GM23338 (cell line): ENCODE data around the gene CAMSAP3. TPM values are rescaled to one million over a fixed set of nuclear protein-coding genes. Genes with fewer than 3 reads are reported as not detected.

Source experiments
- ATAC-seq: fragments of 200-7000 bp; cut with Tn5 transposase; 3 replicates; pipeline ENCODE4 v1.9.1; 2020
- DNase-seq: peaks from one replicate; pipeline ENCODE4 v3.0.0-alpha.2; 2015; ENCODE audit warnings: low spot score
- H2AFZ ChIP-seq: fragments of 200-600 bp; sonication (generic); 2 replicates; pipeline ENCODE4 v1.8.0; 2016; ENCODE audit warnings: antibody characterized with exemption, mild to moderate bottlenecking, moderate library complexity
- H3F3A ChIP-seq: fragments of 200-600 bp; sonication (generic); replicated peaks from 2 replicates; pipeline ENCODE4 v1.8.0; 2017; ENCODE audit warnings: antibody characterized with exemption, mixed run types, low read depth
- H3K27ac ChIP-seq: fragments of 200-600 bp; sonication (generic); 2 replicates; pipeline ENCODE4 v1.6.1; 2016; ENCODE audit warnings: low read depth
- H3K27me3 ChIP-seq: fragments of 200-600 bp; sonication (generic); 2 replicates; pipeline ENCODE4 v1.8.0; 2016; ENCODE audit warnings: mild to moderate bottlenecking, mixed run types, moderate library complexity; ENCODE audit not compliant: insufficient read depth
- H3K36me3 ChIP-seq: fragments of 200-600 bp; sonication (generic); 2 replicates; pipeline ENCODE4 v1.8.0; 2016; ENCODE audit warnings: mild to moderate bottlenecking; ENCODE audit not compliant: insufficient read depth
- H3K4me1 ChIP-seq: fragments of 200-600 bp; sonication (generic); 2 replicates; pipeline ENCODE4 v1.8.0; 2016; ENCODE audit warnings: mild to moderate bottlenecking, moderate library complexity; ENCODE audit not compliant: insufficient read depth
- H3K4me2 ChIP-seq: fragments of 200-600 bp; sonication (generic); 2 replicates; pipeline ENCODE4 v1.7.1; 2017; ENCODE audit warnings: mixed run types
- H3K4me3 ChIP-seq: fragments of 200-600 bp; sonication (generic); 2 replicates; pipeline ENCODE4 v1.6.1; 2016; ENCODE audit warnings: mixed run types
- H3K79me2 ChIP-seq: fragments of 200-600 bp; sonication (generic); replicated peaks from 2 replicates; pipeline ENCODE4 v1.8.0; 2017; ENCODE audit warnings: mild to moderate bottlenecking; ENCODE audit not compliant: insufficient read depth
- H3K9me2 ChIP-seq: fragments of 200-600 bp; sonication (generic); 2 replicates; pipeline ENCODE4 v1.8.0; 2017; ENCODE audit not compliant: insufficient read depth
- H4K20me1 ChIP-seq: fragments of 200-600 bp; sonication (generic); replicated peaks from 2 replicates; pipeline ENCODE4 v1.8.0; 2017; ENCODE audit warnings: mild to moderate bottlenecking; ENCODE audit not compliant: insufficient read depth
- H3K27ac Mint-ChIP-seq: 2 replicates; pipeline ENCODE4 v1.8.0; 2020; ENCODE audit warnings: inconsistent platforms, mild to moderate bottlenecking, moderate library complexity, mixed read lengths
- H3K27me3 Mint-ChIP-seq: 3 replicates; pipeline ENCODE4 v1.8.0; 2022; ENCODE audit warnings: low read depth, mild to moderate bottlenecking, moderate library complexity, mixed read lengths, inconsistent platforms; ENCODE audit not compliant: insufficient read depth, poor library complexity
- H3K36me3 Mint-ChIP-seq: 3 replicates; pipeline ENCODE4 v1.8.0; 2021; ENCODE audit warnings: low read depth, mild to moderate bottlenecking, inconsistent platforms, moderate library complexity, mixed read lengths
- H3K4me1 Mint-ChIP-seq: 3 replicates; pipeline ENCODE4 v1.8.0; 2020; ENCODE audit warnings: mild to moderate bottlenecking, inconsistent platforms, mixed read lengths
- H3K4me3 Mint-ChIP-seq: 3 replicates; pipeline ENCODE4 v1.8.0; 2021; ENCODE audit warnings: moderate library complexity, mild to moderate bottlenecking, inconsistent platforms, mixed read lengths
- H3K9me3 Mint-ChIP-seq: 3 replicates; pipeline ENCODE4 v1.8.0; 2020; ENCODE audit warnings: moderate library complexity, mild to moderate bottlenecking, inconsistent platforms, mixed read lengths
- CREB1 ChIP-seq: fragments of 250-450 bp; sonication (Bioruptor Pico); IDR thresholded peaks from 2 replicates; pipeline ENCODE4 v1.5.0; 2020; ENCODE audit warnings: low read depth, mild to moderate bottlenecking, moderate library complexity
- CTCF ChIP-seq, 2 experiments: fragments of 200-600 bp in 1 of 2; sonication (generic) in 1 of 2; conservative IDR thresholded peaks; 2 replicates each; pipeline versions ENCODE4 v1.5.1 to v1.6.1; 2016 to 2017; ENCODE audit warnings: antibody characterized with exemption in 2 of 2, low read depth in 2 of 2, mild to moderate bottlenecking in 2 of 2, moderate library complexity in 1 of 2
- POLR2AphosphoS5 ChIP-seq: IDR thresholded peaks from 2 replicates; pipeline ENCODE4 v1.6.1; 2016; ENCODE audit warnings: antibody characterized with exemption, low read depth
- polyA plus RNA-seq: library from polyadenylated mRNA; unstranded; fragments of >200 nt; fragmentation: Nextera tagmentation; extraction: Ambion mirVana; gene quantifications from 2 replicates; pipeline ENCODE4 v1.2.1, GENCODE V29; 2016
- total RNA-seq: library from RNA; depleted of rRNA; stranded (reverse); fragments of >200 nt; shearing (Covaris generic); gene quantifications from 2 replicates; pipeline ENCODE4 v1.2.3, GENCODE V29; 2014
- TF ChIP-seq, protein P1 (sequence below): IDR thresholded peaks from 2 replicates; pipeline ENCODE4 v1.6.1; 2016; ENCODE audit warnings: antibody characterized with exemption

The CAMSAP3 gene
- total and polyA plus RNA-seq, 2 experiments from 2014 or later, result 6.4 to 32.2 TPM

DNA sequence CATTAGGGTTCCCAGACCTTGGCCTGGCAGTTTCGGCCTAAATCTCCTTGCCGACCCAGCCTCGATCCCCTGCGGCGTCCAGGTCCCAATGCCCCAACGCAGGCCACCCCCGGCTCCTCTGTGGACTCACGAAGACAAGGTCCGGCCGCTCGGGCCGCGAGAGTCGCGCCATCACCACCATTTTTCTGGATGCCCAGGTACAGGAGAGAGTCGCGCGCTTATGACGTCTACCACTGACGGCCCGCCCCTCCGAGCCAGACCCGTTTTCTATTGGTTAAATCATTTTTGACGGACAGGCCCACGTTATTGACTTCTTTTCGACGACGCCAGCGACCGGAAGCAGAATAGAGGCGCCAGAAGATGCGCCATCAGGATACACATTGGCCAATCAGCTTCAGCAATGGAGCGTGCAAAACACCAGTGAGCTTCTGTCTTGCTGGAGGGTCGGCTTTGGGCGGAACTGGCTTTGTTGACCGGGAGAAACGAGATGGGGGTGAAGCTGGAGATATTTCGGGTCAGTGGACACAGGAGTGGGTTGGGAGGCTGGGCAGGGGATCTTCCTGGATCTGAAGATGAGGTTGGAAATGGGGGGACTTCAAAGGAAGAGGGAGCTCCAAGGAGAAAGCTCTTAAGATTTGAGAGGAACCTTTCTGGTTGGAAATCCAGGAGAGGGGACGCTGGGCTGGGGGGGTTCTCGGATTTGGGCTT, 33.8 kb downstream of the CAMSAP3 start, which contains the start of the genes PET100 and XAB2:
PET100 (plus strand) TSS at position 447 of the 708 bp plus-strand sequence; CDS start at position 488, 41 bp downstream.
XAB2 (minus strand) TSS at position 199 of the 708 bp plus-strand sequence; CDS start at position 181, 18 bp downstream.
- H3K4me2 ChIP-seq, result peak within 1 kb of the TSS; percentile 89
- H3K9me2 ChIP-seq, result no peaks in the 10 kb centered on the region
- H3K4me1 ChIP-seq, result peaks cover 14% of the 10 kb centered on the region; the same call in 1 of the 2 replicates
- H3F3A ChIP-seq, result no peaks in the 10 kb centered on the region
- ATAC-seq, result peak; percentile 98
- peak within 1 kb of the TSS; percentile 23; the same call in 1 of the 2 replicates for H2AFZ ChIP-seq
- H3K9me3 Mint-ChIP-seq, result no peaks in the 10 kb centered on the region; the same call in 2 of the 3 replicates
- H3K79me2 ChIP-seq, result peaks cover 43% of the 10 kb centered on the region
- peaks cover 8% of the 10 kb centered on the region; the same call in 2 of the 3 replicates for H3K36me3 Mint-ChIP-seq
- TF ChIP-seq CTCF (conservative IDR thresholded peaks at IDR 0.05; ENCODE audit: low read depth in 2 of 2), result no peak
- TF ChIP-seq CREB1 (CRISPR knock-in tag), result peak; percentile 98
- TF ChIP-seq, protein P1, sequence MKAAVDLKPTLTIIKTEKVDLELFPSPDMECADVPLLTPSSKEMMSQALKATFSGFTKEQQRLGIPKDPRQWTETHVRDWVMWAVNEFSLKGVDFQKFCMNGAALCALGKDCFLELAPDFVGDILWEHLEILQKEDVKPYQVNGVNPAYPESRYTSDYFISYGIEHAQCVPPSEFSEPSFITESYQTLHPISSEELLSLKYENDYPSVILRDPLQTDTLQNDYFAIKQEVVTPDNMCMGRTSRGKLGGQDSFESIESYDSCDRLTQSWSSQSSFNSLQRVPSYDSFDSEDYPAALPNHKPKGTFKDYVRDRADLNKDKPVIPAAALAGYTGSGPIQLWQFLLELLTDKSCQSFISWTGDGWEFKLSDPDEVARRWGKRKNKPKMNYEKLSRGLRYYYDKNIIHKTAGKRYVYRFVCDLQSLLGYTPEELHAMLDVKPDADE, result peak; percentile 75; the same call in 1 of the 2 replicates
- TF ChIP-seq POLR2AphosphoS5, result peak; percentile 67
- 0 out of 2 replicates have a peak, but pooled peaks cover 3% of the 10 kb centered on the region for H3K27me3 ChIP-seq
- peak within 1 kb of the TSS; percentile 82 for H3K27ac ChIP-seq
- peak within 1 kb of the TSS; percentile 97 for H3K4me3 Mint-ChIP-seq
- peaks cover 8% of the 10 kb centered on the region for H4K20me1 ChIP-seq
- peaks cover 13% of the 10 kb centered on the region for H3K27me3 Mint-ChIP-seq
- H3K4me1 Mint-ChIP-seq, result peaks cover 16% of the 10 kb centered on the region
- H3K4me3 ChIP-seq, result peak within 1 kb of the TSS; percentile 89
- peak; percentile 98 for DNase-seq
- peak within 1 kb of the TSS; percentile 99 for H3K27ac Mint-ChIP-seq
- H3K36me3 ChIP-seq, result no peaks in the 10 kb centered on the region

DNA sequence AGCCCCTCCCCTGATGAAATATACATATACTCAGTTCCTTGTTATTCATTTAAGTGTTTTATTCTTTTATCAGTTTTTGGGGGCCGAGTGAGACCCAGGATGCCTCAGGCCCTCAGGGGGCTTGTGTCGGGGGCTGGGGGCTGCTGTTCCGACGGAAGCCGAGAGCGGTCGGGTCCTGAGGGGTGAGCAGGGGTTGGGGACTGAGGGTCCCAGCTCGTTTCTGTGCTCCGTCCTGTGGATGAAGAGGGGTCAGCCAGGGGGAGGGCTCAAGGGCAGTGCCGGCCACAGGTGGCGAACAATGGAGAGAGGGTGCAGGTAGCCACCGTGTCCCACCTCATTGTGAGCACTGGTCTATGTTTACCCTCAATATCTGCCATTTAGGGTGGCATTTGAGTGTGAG, 35.9 kb downstream of the CAMSAP3 start:
- H4K20me1 ChIP-seq, result peaks cover 8% of the 10 kb centered on the region
- ATAC-seq, result no peak
- peaks cover 14% of the 10 kb centered on the region; the same call in 1 of the 2 replicates for H3K4me1 ChIP-seq
- no peak overlapping the region for H3K4me2 ChIP-seq
- peak overlapping the region; percentile 27; the same call in 1 of the 3 replicates for H3K4me3 Mint-ChIP-seq
- no peaks in the 10 kb centered on the region for H3K36me3 ChIP-seq
- H3K79me2 ChIP-seq, result peaks cover 41% of the 10 kb centered on the region
- DNase-seq, result no peak
- H3K4me1 Mint-ChIP-seq, result peaks cover 16% of the 10 kb centered on the region
- no peaks in the 10 kb centered on the region; the same call in 1 of the 3 replicates for H3K9me3 Mint-ChIP-seq
- H3F3A ChIP-seq, result no peaks in the 10 kb centered on the region
- peaks cover 5% of the 10 kb centered on the region; the same call in 2 of the 3 replicates for H3K36me3 Mint-ChIP-seq
- H3K27ac ChIP-seq, result no peak overlapping the region
- H3K27me3 Mint-ChIP-seq, result peaks cover 25% of the 10 kb centered on the region
- no peak overlapping the region for H2AFZ ChIP-seq
- H3K4me3 ChIP-seq, result no peak overlapping the region
- H3K27ac Mint-ChIP-seq, result no peak overlapping the region
- H3K27me3 ChIP-seq, result peaks cover 23% of the 10 kb centered on the region
- TF ChIP-seq, protein P1, result no peak
- no peaks in the 10 kb centered on the region for H3K9me2 ChIP-seq
